ENCODE measurements around the gene WDR70.
"Not testable (repeated sequence)": the region's sequence is repeated elsewhere in the genome, so short reads cannot be mapped to it uniquely, and the experiment has no call there.

The WDR70 gene

DNA sequence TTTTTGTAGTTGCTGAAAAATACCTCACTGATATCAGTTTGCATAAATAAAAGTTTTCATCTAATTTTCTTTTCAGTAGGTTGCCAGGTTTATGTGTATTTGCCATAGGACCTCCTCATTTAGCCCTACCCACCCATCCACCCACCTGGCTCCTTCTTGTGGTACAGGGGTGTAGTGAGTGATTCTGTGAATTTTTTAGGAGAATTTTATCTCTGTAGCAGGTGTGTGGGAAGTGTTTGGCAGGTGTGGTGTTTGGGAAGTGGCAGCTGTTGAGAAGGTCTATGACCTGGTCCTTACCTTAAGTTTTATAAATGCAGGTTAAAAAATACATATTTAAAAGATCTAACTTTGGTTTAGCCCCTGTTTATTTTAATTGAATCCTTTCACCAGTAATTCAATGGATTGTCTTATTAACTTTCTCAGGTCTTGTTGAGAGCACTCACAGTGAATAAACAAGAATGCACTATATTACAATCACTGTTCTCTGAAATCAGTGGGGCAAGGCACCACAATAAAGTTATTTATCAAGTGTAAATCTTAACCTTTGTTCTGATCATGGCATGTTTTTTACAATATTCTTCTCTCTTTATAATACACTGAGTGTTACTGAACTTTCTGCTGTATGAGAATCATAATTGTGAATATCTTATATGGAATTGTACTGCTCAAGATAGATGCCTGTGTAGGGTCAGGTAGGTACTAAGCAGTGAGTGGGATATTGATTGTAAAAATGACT, 189.1 kb downstream of the WDR70 start:
- in situ Hi-C loops (cut with MboI; ENCODE audit: low sequenced_read_pairs), result no loop called here

DNA sequence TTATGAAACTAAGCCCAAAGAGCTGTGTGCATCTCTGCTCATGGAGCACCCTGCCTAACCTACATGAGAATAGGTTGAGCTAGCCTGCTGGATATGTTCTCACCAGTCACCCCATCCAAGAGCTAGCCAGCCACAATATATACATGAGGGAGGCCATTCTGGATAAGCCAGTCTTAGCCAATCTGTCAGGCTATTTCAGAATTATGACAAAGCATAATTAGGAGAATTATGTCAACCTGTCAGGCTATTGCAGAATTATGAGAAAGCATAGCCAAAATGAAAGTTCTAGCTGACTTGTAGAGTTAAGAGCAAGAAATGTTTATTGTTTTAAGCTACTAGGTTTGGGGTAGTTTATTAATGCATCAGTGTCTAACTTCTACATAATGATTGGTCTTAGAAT, 189.8 kb downstream of the WDR70 start:
- in situ Hi-C loops (cut with MboI; ENCODE audit: low sequenced_read_pairs), result no loop called here

GRCh38 chr5:37569466-37569865, 190.3 kb downstream of the WDR70 start:
- in situ Hi-C loops (cut with MboI; ENCODE audit: low sequenced_read_pairs), result no loop called here

DNA sequence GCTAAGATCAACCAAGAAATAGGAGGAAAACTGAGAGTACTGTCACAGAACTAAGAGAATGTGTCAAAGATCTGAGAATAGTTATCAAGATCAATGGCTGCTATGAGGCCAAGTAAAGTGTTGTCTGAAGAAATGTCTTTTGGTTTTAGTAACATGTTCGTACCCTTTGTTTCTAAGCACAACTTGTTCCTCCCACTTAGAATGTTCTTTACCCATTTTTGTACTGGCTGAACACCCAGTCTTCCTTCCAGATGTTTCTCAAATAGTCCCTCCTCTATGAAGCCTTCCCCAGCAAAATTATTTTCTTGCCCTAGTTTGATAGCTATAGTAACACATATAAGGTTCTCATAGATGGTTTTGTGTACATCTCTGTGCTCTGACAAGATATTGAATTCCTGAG, 191.5 kb downstream of the WDR70 start:
- in situ Hi-C loops (cut with MboI; ENCODE audit: low sequenced_read_pairs), result no loop called here

DNA sequence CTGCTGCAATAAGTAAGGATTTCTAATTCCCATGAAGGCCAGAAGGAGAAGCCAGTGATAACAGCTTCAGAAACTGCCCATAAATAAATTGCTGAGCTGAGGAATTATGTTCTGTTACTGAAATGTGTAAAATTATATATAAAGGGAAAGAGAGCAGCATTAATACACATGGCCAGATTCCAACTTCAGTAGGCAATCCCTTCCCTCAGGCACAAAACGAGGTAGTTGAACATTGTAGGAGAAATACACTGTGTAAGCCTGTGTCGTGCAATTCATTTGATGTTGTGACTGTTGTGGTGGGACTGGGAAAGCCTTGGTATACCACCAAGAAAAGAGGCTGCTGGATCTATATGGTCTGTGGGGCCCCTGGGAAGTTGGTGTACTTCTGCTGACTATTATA, 192.9 kb downstream of the WDR70 start:
- in situ Hi-C loops (cut with MboI; ENCODE audit: low sequenced_read_pairs), result no loop called here

- in situ Hi-C loops (cut with MboI; ENCODE audit: low sequenced_read_pairs), result no loop called here
Observed at GRCh38 chr5:37575541-37576489, 196.7 kb downstream of the WDR70 start.

DNA sequence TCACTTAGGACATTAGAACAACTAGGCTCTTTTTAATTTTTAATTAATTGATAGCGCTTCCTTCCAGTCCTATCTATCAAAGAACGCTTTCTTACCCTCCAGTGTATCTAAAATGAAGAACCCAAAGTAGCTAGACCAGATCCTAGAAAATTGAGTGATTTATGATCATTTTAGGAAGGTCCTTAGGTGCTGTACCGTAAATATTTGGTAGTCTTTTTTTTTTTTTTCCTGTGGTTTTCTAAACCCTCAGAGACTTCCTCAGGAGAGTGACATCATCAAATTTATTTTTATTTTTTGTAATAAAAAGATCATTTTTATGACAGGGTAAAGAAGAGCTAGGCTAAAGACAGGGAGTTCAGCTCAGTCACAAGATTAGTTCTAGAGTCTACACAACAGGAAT, 197.4 kb downstream of the WDR70 start:
- in situ Hi-C loops (cut with MboI; ENCODE audit: low sequenced_read_pairs), result no loop called here

- in situ Hi-C loops (cut with MboI; ENCODE audit: low sequenced_read_pairs), result no loop called here
Observed at GRCh38 chr5:37578176-37578575, 199.1 kb downstream of the WDR70 start.

GRCh38 chr5:37580106-37580505, 201.0 kb downstream of the WDR70 start:
- in situ Hi-C loops (cut with MboI; ENCODE audit: low sequenced_read_pairs), result no loop called here

- in situ Hi-C loops (cut with MboI; ENCODE audit: low sequenced_read_pairs), result no loop called here
Observed at GRCh38 chr5:37582202-37582601, 203.1 kb downstream of the WDR70 start.

GRCh38 chr5:37593292-37593691, 214.2 kb downstream of the WDR70 start:
- in situ Hi-C loops (cut with MboI; ENCODE audit: low sequenced_read_pairs), result not testable (repeated sequence)

DNA sequence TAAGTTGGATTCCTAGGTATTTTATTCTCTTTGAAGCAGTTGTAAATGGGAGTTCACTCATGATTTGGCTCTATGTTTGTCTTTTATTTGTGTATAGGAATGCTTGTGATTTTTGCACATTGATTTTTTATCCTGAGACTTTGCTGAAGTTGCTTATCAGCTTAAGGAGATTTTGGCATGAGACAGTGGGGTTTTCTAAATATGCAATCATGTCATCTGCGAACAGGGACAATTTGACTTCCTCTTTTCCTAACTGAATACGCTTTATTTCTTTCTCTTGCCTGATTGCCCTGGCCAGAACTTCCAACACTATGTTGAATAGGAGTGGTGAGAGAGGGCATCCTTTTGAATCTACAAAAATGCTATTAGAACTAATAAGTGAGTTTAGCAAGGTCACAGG, 215.7 kb downstream of the WDR70 start:
- in situ Hi-C loops (cut with MboI; ENCODE audit: low sequenced_read_pairs), result not testable (repeated sequence)

GRCh38 chr5:37598733-37599132, 219.6 kb downstream of the WDR70 start:
- in situ Hi-C loops (cut with MboI; ENCODE audit: low sequenced_read_pairs), result no loop called here

DNA sequence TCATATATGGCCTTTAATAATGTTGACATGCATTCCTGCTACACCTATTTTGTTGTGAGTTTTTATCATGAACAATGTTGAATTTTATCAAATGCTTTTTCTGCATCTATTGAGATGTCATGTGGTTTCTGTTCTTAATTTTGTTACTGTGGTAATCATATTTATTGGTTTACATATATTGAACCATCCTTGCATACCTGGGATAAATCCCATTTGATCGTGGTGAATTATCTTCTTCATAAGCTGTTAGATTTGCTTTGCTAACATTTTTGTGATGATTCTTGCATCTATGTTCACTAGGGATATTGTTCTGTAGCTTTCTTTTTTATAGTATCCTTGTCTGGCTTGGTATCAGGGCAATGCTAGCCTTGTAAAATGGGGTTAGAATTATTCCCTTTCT, 222.0 kb downstream of the WDR70 start:
- in situ Hi-C loops (cut with MboI; ENCODE audit: low sequenced_read_pairs), result no loop called here

DNA sequence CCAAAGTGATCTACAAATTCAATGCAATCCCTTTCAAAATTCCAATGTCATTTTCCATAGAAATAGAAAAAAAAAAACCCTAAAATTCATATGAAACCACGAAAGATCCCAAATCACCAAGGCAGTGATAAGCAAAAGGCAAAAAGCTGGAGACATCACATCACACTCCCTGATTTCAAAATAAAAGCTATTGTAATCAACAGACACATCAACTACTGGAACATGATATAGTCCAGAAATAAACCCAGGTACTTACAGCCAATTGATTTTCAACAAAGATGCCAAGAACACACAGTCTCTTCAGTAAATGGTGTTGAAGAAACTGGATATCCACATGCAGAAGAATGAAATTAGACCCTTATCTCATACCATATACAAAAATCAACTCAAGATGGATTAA, 224.0 kb downstream of the WDR70 start:
- in situ Hi-C loops (cut with MboI; ENCODE audit: low sequenced_read_pairs), result no loop called here

- in situ Hi-C loops (cut with MboI; ENCODE audit: low sequenced_read_pairs), result no loop called here
Observed at GRCh38 chr5:37604290-37604689, 225.2 kb downstream of the WDR70 start.

GRCh38 chr5:37606148-37606547, 227.0 kb downstream of the WDR70 start:
- in situ Hi-C loops (cut with MboI; ENCODE audit: low sequenced_read_pairs), result no loop called here

GRCh38 chr5:37606632-37607248, 227.6 kb downstream of the WDR70 start:
- in situ Hi-C loops (cut with MboI; ENCODE audit: low sequenced_read_pairs), result no loop called here

GRCh38 chr5:37615184-37615583, 236.1 kb downstream of the WDR70 start:
- in situ Hi-C loops (cut with MboI; ENCODE audit: low sequenced_read_pairs), result no loop called here

DNA sequence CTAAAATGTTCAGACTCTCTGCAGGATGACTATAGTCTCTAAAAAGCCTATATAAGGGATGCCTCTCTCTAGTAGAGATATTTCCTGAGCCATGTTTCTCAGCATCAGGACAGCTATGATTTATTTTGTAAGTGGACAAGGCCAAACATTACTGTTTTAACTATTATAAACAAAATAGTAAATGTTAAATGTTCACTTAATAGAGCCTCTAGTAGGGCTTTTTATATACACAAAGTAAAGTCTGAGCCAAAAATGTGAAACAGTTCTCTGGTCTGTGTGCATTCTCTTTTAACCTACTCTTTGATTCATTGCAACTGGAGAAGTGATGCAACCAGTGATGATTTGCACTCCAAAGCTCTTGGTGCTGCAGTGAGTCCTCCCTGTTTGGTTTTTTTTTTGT, 240.2 kb downstream of the WDR70 start:
- in situ Hi-C loops (cut with MboI; ENCODE audit: low sequenced_read_pairs), result no loop called here

- in situ Hi-C loops (cut with MboI; ENCODE audit: low sequenced_read_pairs), result not testable (repeated sequence)
Observed at GRCh38 chr5:37622354-37622753, 243.2 kb downstream of the WDR70 start.

DNA sequence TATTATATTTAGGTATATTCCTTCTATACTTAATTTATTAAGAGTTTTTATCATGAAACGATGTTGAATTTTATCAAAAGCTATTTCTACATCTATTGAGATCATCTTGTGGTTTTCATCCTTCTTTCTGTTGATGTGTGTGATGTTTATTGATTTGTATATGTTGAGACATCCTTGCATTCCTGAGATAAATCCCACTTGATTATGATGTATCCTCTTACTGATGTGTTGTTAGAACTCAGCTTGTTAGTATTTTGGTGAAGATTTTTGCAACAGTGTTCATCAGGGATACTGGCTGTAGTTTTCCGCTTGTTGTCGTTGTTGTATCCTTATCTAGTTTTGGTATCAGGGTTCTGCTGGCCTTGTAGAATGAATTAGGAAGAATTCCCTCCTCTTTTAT, 247.1 kb downstream of the WDR70 start:
- in situ Hi-C loops (cut with MboI; ENCODE audit: low sequenced_read_pairs), result no loop called here

All from HL-60/S4 treated with retinoic acid at 250 ng/mL for 4 days and 3 days (cell line).